HepG2 (cell line): Measurements from ENCODE around the gene TMEM143. TPM values are rescaled to one million over a fixed set of nuclear protein-coding genes. Genes with fewer than 3 reads are reported as not detected.

ENCODE experiments used
- ATF2 ChIP-seq: sonication (generic); formaldehyde crosslinking; IDR thresholded peaks from 2 replicates; pipeline ENCODE4 v1.4.0; 2020; ENCODE audit warnings: missing genetic modification reagents
- CHD2 ChIP-seq: IDR thresholded peaks from 2 replicates; pipeline ENCODE4 v1.6.1; 2011; ENCODE audit warnings: low read depth, low read length, improper control_type of control experiment
- FOXJ3 ChIP-seq: sonication (generic); formaldehyde crosslinking; IDR thresholded peaks from 2 replicates; pipeline ENCODE4 v1.4.0; 2020; ENCODE audit warnings: missing genetic modification reagents, mild to moderate bottlenecking, borderline replicate concordance
- FOXM1 ChIP-seq: sonication (generic); formaldehyde crosslinking; IDR thresholded peaks from 2 replicates; pipeline ENCODE4 v1.5.0; 2020; ENCODE audit warnings: missing genetic modification reagents
- HOXA5 ChIP-seq: sonication (generic); formaldehyde crosslinking; IDR thresholded peaks from 2 replicates; pipeline ENCODE4 v1.4.0; 2020; ENCODE audit warnings: missing genetic modification reagents
- KDM2A ChIP-seq: sonication (generic); formaldehyde crosslinking; IDR thresholded peaks from 2 replicates; pipeline ENCODE4 v1.4.0; 2020; ENCODE audit warnings: low read depth, missing genetic modification reagents, borderline replicate concordance
- LCORL ChIP-seq, 2 experiments: fragments of 450-650 bp in 1 of 2; sonication (generic) in 1 of 2; formaldehyde crosslinking in 1 of 2; IDR thresholded peaks; 2 replicates each; pipeline versions ENCODE4 v1.5.0 to v1.6.1; 2017 to 2020; ENCODE audit warnings: antibody characterized with exemption in 1 of 2, missing genetic modification reagents in 1 of 2
- MXD4 ChIP-seq: IDR thresholded peaks from 2 replicates; pipeline ENCODE4 v1.6.1; 2016; ENCODE audit warnings: mild to moderate bottlenecking, missing biosample characterization, missing genetic modification reagents
- MYC ChIP-seq: sonication (generic); formaldehyde crosslinking; IDR thresholded peaks from 2 replicates; pipeline ENCODE4 v1.9.0; 2021; ENCODE audit warnings: missing genetic modification reagents, borderline replicate concordance
- NCOA1 ChIP-seq: sonication (generic); formaldehyde crosslinking; IDR thresholded peaks from 2 replicates; pipeline ENCODE4 v1.9.0; 2021; ENCODE audit warnings: missing genetic modification reagents
- NR2C2 ChIP-seq: sonication (generic); formaldehyde crosslinking; IDR thresholded peaks from 2 replicates; pipeline ENCODE4 v1.4.0; 2020; ENCODE audit warnings: missing genetic modification reagents, mild to moderate bottlenecking, moderate library complexity, borderline replicate concordance
- RFX3 ChIP-seq: IDR thresholded peaks from 2 replicates; pipeline ENCODE4 v1.6.1; 2016; ENCODE audit warnings: missing biosample characterization, missing genetic modification reagents
- RNF2 ChIP-seq: fragments of 450-650 bp; conservative IDR thresholded peaks from 2 replicates; pipeline ENCODE4 v1.6.1; 2016; ENCODE audit warnings: low read depth
- SETDB1 ChIP-seq: sonication (generic); formaldehyde crosslinking; IDR thresholded peaks from 2 replicates; pipeline ENCODE4 v1.5.1; 2020; ENCODE audit warnings: missing genetic modification reagents, mild to moderate bottlenecking, borderline replicate concordance
- YEATS4 ChIP-seq: sonication (generic); formaldehyde crosslinking; IDR thresholded peaks from 2 replicates; pipeline ENCODE4 v1.4.0; 2020; ENCODE audit warnings: missing genetic modification reagents, borderline replicate concordance
- ZMYM4 ChIP-seq: sonication (generic); formaldehyde crosslinking; IDR thresholded peaks from 2 replicates; pipeline ENCODE4 v1.8.1; 2023; ENCODE audit warnings: mild to moderate bottlenecking, missing genetic modification reagents
- ZNF230 ChIP-seq: sonication (generic); formaldehyde crosslinking; IDR thresholded peaks from 2 replicates; pipeline ENCODE4 v1.4.0; 2020; ENCODE audit warnings: mild to moderate bottlenecking, missing genetic modification reagents
- ZNF253 ChIP-seq: sonication (generic); formaldehyde crosslinking; IDR thresholded peaks from 2 replicates; pipeline ENCODE4 v1.8.0; 2022; ENCODE audit warnings: mild to moderate bottlenecking, missing genetic modification reagents, borderline replicate concordance
- ZNF260 ChIP-seq: sonication (generic); formaldehyde crosslinking; IDR thresholded peaks from 2 replicates; pipeline ENCODE4 v1.4.0; 2020; ENCODE audit warnings: missing genetic modification reagents, low read depth, mild to moderate bottlenecking, borderline replicate concordance
- ZNF276 ChIP-seq: sonication (generic); formaldehyde crosslinking; IDR thresholded peaks from 2 replicates; pipeline ENCODE4 v1.4.0; 2020; ENCODE audit warnings: mild to moderate bottlenecking, low read depth, missing genetic modification reagents
- ZNF513 ChIP-seq: sonication (generic); formaldehyde crosslinking; conservative IDR thresholded peaks from 2 replicates; pipeline ENCODE4 v1.5.0; 2020; ENCODE audit warnings: missing genetic modification reagents
- ZNF556 ChIP-seq: sonication (generic); formaldehyde crosslinking; IDR thresholded peaks from 2 replicates; pipeline ENCODE4 v1.4.0; 2020; ENCODE audit warnings: mild to moderate bottlenecking, missing genetic modification reagents, borderline replicate concordance
- ZNF674 ChIP-seq: sonication (generic); formaldehyde crosslinking; IDR thresholded peaks from 2 replicates; pipeline ENCODE4 v1.5.0; 2020; ENCODE audit warnings: low read depth, mild to moderate bottlenecking, missing genetic modification reagents
- ZNF709 ChIP-seq: sonication (generic); formaldehyde crosslinking; IDR thresholded peaks from 2 replicates; pipeline ENCODE4 v1.5.0; 2020; ENCODE audit warnings: mild to moderate bottlenecking, missing genetic modification reagents
- ZSCAN20 ChIP-seq: sonication (generic); formaldehyde crosslinking; IDR thresholded peaks from 2 replicates; pipeline ENCODE4 v1.4.0; 2020; ENCODE audit warnings: missing genetic modification reagents, mild to moderate bottlenecking, borderline replicate concordance
- polyA plus RNA-seq, 8 experiments: library from polyadenylated mRNA; depleted of rRNA in 3 of 8; stranded (reverse) in 7 of 8; unstranded in 1 of 8; fragments of >200 nt; fragmentation: Illumina TruSeq in 4 of 8; extraction: Trizol in 4 of 8; gene quantifications; 2 replicates each; pipeline versions ENCODE4 v1.2.1 to v1.2.3, GENCODE V29; 2011 to 2016; ENCODE audit warnings: low read depth in 4 of 8, missing spikeins in 1 of 8, mixed read lengths in 1 of 8; ENCODE audit not compliant: insufficient read depth in 1 of 8
- total RNA-seq, 5 experiments: library from RNA; depleted of rRNA; stranded (reverse); fragments of >200 nt; fragmentation: Illumina TruSeq; extraction: Trizol; gene quantifications; 2 replicates each; pipeline ENCODE4 v1.2.3, GENCODE V29; 2016; ENCODE audit warnings: low read depth in 1 of 5

The TMEM143 gene
- total and polyA plus RNA-seq, 2 of the 13 experiments (the other 11 are each of a cell fraction or from before 2014, with no cell fraction given), result 7.7 to 11.3 TPM

- TF ChIP-seq RFX3 (CRISPR knock-in tag) (no peak), FOXM1 (no peak), ZNF674 (CRISPR knock-in tag) (0 out of 2 replicates have a peak, but pooled peaks have one; percentile 53), ZNF253 (CRISPR knock-in tag) (no peak), ATF2 (CRISPR knock-in tag) (no peak), MXD4 (CRISPR knock-in tag) (no peak), ZNF709 (no peak; the same call in 1 of the 2 replicates), ZSCAN20 (CRISPR knock-in tag) (0 out of 2 replicates have a peak, but pooled peaks have one; percentile 73), ZNF260 (CRISPR knock-in tag) (no peak), LCORL (IDR thresholded peaks at IDR 0.05) (no peak; the same call in 1 of the 2 replicates), LCORL (CRISPR knock-in tag; IDR thresholded peaks at IDR 0.05) (peak; percentile 59; the same call in 1 of the 2 replicates), FOXJ3 (no peak), CHD2 (no peak), MYC (peak; percentile 75), NR2C2 (CRISPR knock-in tag) (peak; percentile 86), RNF2 (no peak), SETDB1 (CRISPR knock-in tag) (no peak), ZNF276 (CRISPR knock-in tag) (no peak; the same call in 1 of the 2 replicates), HOXA5 (CRISPR knock-in tag) (peak; percentile 51; the same call in 1 of the 2 replicates), YEATS4 (CRISPR knock-in tag) (peak; percentile 84), ZNF556 (CRISPR knock-in tag) (0 out of 2 replicates have a peak, but pooled peaks have one; percentile 84), KDM2A (CRISPR knock-in tag) (peak; percentile 88), ZNF230 (CRISPR knock-in tag) (no peak; the same call in 1 of the 2 replicates), ZNF513 (CRISPR knock-in tag) (no peak), NCOA1 (CRISPR knock-in tag) (0 out of 2 replicates have a peak, but pooled peaks have one; percentile 61), ZMYM4 (CRISPR knock-in tag) (peak; percentile 33)
Measured at GRCh38 chr19:48390188-48391099, 26.7 kb upstream of the TMEM143 start (continued).
